Right ventricle myocardium inferior (tissue), 1 donor: Measurements from ENCODE around the gene PPP1R37. TPM values are rescaled to one million over a fixed set of nuclear protein-coding genes. Genes with fewer than 3 reads are reported as not detected.

ENCODE experiments used
- ATAC-seq: fragments of 200-7000 bp; cut with Tn5 transposase; one replicate; pipeline ENCODE4 v1.9.1; 2020; ENCODE audit warnings: mild to moderate bottlenecking, moderate library complexity
- DNase-seq: peaks from one replicate; pipeline ENCODE4 v3.0.0; 2021; ENCODE audit errors: missing footprints
- intact Hi-C: fragments of 100-400 bp; cut with DNase I; formaldehyde crosslinking; loops from one replicate; pipeline ENCODE4 v1.11.0; 2022
- total RNA-seq: library from RNA; stranded (reverse); fragmentation: NEBNext Ultra II Directional; extraction: Animal tissue kit (Norgen Biotek cat#: 25700); gene quantifications from one replicate; pipeline ENCODE4 v1.2.1, GENCODE V29; 2021
- donor health status: DM: no; HTN: yes; CAD: no; lungs with severe emphysema.

Gene PPP1R37
- total RNA-seq, 1 donor from 2014 or later: 15.1 TPM

DNA sequence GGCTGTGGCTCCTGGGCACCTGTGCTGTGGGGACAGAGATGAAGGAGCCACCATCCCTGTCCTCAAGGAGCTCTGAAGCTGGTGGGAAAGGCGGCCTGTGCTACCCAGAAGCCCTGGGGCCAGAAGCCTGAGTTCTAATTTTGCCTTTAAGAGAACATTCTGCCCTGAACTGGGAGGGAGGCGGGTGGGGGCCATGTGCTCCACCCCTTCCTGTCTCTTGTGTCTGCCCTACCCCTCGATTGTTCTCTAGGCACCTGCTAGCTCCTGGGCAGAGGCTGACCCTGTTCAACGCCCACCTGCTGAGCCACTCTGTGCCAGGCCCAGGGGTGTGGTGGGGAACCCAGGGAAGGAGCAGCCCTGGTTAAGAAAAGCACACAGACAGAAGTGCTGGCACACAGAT lies 79.2 kb downstream of the PPP1R37 start:
- DNase-seq (no peak), ATAC-seq (no peak)
- intact Hi-C loops: no loop called here

DNA sequence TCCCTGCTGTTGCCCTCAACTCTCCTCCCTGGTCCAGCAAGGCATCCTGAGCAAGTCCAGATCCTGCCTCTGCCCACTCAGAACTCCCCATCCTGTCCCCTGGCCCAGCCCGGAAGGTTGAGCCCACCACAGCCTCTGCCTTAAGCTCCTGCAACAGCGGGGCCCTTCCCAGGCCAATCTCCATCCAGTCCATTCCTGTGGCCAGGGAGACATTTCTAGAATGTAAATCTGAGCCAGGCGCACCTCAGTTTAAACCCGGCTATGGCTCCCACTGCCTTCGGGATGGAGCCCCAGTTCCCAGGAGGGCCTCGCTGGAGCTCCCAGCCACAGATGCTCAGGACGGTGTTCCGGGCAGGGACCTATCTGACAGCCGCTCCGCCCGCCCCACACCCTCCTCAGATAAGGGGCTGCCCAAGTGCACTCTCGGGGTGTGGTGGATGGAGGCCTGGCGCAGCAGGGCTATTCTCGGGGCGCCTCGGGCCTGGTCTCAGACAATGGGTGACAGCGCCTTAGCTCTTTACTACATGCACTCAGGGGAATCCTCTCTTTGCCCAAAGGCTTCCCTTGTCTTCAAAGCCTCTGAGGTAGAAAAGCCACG lies 79.7 kb downstream of the PPP1R37 start:
- ATAC-seq (no peak), DNase-seq (no peak)
- intact Hi-C loops: no loop called here

DNA sequence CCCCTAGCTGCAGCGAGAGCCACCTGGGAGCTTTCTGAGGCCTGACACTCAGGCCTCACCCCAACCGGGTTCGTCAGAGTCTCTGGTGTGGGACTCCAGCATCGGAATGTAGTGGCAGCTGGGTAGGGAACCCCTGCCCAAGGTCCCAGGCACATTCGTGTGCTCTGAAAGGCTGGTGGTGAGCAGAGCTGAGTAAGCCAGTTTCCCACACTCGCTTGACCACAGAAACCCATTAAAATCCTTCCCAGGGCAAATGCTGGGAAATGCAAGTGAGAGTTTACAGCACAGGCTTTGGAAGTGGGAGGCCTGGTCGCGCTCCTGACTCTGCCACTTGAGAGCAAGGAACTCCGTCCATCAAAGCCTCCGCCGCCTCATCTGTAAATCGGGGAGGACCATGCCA lies 80.8 kb downstream of the PPP1R37 start:
- ATAC-seq: no peak
- no peak for DNase-seq
- intact Hi-C loops: no loop called here

DNA sequence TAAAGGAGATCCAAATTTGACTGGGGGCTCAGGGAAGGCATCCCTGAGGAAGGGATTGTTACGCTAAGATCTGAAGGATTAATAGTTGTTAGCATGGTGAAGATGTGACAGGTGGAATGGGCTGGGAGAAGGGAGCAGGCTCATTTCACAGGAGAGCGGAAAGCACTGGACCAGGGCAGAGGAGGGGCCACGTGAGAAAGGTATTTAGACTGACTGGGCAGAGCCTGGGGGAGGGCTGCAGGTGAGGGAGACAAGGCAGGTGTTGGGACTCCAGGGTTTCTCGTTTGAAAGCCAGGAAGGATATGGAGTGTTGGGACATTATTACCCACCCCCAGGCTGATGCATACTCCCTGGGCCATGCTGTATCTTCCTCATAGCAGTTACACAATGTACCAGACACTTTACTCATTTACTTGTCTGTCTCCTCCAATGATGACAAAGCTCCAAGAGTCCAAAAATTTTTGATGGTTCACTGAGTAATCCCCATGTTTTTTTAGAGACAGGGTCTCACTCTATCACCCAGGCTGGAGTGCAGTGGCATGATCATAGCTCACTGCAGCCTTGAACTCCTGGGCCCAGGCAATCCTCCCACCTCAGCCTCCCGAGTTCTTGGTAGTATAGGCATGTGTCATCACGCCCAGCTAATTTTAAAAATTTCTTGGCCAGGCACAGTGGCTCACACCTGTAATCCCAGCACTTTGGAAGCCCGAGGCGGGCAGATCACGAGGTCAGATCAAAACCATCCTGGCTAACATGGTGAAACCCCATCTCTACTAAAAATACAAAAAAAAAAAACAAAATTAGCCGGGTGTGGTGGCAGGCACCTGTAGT lies 82.8 kb downstream of the PPP1R37 start:
- intact Hi-C loops: loop anchor here (5.0 kb wide), 1 partner anchor 83 kb away; the partner anchor contains the start of gene PPP1R37
- no peak for ATAC-seq
- no peak for DNase-seq

DNA sequence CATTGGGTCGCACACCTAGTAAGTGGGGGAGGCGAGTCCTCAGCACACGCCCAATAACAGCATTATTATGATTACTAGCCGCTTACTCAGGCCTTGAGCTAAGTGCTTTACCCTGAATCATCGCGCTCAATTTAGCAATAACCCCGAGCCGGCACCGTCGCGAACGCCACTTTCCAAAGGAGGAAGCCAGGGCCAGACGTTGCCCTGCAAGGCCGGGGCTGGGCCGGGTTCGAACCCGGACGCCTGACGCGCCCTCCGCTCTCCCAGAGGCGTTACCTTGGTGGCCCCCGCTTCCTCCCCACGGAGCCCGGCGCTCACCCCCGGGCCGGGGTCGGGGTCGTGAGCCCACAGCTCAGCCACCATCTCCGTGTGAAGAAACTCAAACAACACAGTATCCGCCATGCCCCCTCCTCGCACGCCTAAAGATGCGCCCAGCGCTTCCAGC lies 84.9 kb downstream of the PPP1R37 start, which contains the start of gene TRAPPC6A:
Gene TRAPPC6A, minus strand, starts transcription at position 421 of the 445 bp plus-strand sequence. Its CDS starts 19 bp downstream, at position 402.
- no peak for DNase-seq
- no peak for ATAC-seq
- intact Hi-C loops: loop anchor here (5.0 kb wide), 1 partner anchor 86 kb away; the partner anchor contains the start of gene PPP1R37

DNA sequence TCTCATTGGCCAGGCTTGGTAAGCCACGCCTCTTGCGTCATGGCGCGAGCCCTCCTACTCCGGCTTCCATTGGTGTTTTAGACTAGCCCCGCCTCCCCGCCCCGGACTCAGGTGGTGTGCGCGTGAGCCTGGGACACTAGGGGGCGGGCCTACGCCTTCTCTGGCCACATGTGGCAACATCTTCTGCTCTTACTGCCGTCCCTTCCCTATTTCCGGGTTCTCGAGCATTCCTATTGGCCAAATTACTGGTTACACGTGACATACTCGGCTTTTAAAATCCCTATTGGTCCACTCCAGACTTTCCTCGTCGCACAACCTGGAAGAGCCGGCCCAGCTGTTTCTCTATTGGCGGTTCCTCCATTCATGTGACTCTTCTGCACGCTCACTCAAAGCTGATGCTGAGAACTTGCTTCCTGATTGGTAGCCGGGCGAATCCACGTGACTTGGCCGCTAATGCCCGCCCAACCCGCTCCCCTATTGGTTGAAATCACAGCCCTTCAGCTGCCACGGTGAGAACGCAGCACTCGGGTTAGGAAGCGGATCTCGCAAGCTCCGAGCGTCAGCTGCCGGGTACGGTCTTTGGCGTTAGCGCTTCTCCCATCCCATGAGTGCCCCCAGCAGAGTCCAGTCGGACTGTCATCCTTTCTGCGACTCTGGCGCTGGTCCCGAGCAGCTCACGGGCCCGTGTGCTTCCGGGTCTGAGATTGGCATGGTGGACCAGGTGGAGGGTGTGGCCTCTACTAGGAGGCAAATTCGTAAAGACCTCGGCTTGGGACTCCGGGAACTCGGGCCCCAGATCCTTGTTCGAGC lies 85.5 kb downstream of the PPP1R37 start, which contains the start of gene BLOC1S3:
Gene BLOC1S3, plus strand, starts transcription at position 523 of the 810 bp plus-strand sequence. CDS start 513 bp downstream, outside the sequence.
- DNase-seq: peak; percentile 100
- intact Hi-C loops: loop anchor here (5.0 kb wide), 1 partner anchor 86 kb away; the partner anchor contains the start of gene PPP1R37
- peak; percentile 99 for ATAC-seq

DNA sequence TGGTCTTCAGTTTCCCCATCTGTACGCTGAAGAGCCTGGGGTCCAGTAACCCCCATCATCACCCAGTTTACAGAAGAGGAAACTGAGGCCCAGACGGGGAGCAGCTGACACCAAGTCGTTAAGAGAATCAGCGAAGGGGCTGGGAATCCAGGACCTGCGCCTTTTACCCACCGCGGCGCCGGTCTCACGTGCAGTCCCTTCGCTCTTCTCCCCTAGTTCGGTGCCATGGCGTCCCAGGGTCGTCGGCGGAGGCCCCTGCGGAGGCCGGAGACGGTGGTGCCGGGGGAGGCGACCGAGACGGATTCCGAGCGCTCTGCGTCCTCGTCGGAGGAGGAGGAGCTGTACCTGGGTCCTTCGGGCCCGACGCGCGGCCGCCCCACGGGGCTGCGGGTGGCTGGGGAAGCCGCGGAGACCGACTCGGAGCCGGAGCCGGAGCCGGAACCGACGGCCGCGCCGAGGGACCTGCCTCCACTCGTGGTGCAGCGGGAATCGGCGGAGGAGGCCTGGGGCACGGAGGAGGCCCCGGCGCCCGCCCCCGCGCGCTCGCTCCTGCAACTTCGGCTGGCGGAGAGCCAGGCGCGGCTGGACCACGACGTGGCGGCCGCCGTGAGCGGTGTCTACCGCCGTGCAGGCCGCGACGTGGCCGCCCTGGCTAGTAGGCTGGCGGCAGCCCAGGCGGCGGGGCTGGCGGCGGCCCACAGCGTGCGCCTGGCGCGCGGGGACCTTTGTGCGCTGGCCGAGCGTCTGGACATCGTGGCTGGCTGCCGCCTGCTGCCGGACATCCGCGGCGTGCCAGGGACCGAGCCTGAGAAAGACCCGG lies 86.3 kb downstream of the PPP1R37 start:
- intact Hi-C loops: loop anchor here (5.0 kb wide), 1 partner anchor 87 kb away; the partner anchor contains the start of gene PPP1R37
- ATAC-seq: no peak
- no peak for DNase-seq

DNA sequence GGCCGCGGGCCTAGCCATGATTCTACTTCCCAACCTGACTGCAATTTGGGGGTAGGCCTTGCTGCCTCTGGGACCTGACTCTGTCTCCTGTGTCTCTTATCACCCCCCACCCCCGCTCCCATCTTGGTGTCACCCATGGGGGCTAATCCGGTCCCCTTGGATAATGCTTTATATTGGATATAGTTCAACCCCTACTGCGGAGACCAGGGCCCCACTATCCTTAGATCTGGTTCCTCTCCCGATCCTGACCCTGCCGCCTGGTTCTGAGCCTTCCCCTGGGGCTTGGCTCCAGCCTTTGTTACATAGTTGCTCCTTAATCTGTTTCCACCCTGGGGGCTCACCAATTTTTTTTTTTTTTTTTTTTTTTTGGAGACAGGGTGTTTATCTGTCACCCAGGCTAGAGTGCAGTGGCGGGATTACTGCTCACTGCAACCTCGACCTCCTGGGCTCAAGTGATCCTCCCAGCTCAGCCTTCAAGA lies 87.0 kb downstream of the PPP1R37 start:
- ATAC-seq (no peak), DNase-seq (no peak)
- intact Hi-C loops: loop anchor here (5.0 kb wide), 1 partner anchor 88 kb away; the partner anchor contains the start of gene PPP1R37

DNA sequence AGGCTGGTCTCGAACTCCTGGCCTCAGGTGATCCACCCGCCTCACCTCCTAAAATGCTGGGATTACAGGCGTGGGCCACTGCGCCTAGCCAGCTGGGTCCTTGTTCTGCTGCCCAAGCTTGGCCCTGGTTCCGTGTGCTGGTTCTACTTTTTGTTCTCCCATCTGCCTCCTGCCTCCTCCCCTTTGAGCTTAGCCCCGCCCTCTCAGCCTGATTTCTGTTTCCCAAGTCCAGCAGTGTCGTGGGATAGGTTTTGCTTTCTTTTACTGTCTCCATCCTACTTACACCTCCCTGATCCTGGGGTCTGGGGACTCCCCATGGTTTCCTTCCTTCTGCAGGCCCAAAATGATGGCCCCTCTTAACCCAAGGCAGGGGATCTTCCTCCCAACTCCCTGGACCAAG lies 88.0 kb downstream of the PPP1R37 start:
- intact Hi-C loops: no loop called here
- peak; percentile 37 for DNase-seq
- no peak for ATAC-seq

DNA sequence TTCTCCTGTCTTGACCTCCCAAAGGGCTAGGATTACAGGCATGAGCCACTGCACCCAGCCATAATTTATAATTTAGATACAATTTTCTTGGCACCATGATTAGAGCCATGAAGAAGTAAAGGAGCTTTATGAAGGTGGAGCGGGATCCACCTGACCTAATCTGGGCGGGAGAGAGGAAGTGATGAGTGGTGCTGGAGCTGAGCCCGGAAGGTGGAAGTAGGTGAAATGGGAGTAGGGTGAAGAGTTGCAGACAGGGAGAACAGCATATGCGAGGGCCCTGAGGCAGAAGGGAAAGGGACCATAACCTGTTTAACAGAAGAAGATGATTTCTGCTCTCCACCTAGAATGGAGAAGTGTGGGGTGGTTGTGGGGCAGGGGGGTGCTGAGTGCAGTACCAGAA lies 89.8 kb downstream of the PPP1R37 start:
- no peak for ATAC-seq
- intact Hi-C loops: no loop called here
- peak; percentile 37 for DNase-seq

DNA sequence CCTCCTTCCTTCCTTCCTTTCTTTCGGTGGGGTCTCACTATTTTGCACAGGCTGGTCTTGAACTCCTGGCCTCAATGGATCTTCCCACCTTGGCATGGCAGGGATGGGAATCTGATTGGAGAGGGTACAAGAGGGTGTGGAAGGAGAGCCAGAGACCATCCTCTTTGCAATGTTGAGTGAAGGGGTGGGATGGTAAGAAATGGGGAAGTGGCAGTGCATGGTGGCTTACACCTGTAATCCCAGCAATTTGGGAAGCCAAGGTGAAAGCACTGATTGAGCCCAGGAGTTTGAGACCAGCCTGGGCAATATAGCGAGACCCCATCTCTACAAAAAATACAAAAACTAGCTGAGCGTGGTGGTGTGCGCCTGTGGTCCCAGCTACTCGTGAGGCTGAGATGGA lies 91.1 kb downstream of the PPP1R37 start:
- intact Hi-C loops: no loop called here
- ATAC-seq: no peak
- DNase-seq: no peak

DNA sequence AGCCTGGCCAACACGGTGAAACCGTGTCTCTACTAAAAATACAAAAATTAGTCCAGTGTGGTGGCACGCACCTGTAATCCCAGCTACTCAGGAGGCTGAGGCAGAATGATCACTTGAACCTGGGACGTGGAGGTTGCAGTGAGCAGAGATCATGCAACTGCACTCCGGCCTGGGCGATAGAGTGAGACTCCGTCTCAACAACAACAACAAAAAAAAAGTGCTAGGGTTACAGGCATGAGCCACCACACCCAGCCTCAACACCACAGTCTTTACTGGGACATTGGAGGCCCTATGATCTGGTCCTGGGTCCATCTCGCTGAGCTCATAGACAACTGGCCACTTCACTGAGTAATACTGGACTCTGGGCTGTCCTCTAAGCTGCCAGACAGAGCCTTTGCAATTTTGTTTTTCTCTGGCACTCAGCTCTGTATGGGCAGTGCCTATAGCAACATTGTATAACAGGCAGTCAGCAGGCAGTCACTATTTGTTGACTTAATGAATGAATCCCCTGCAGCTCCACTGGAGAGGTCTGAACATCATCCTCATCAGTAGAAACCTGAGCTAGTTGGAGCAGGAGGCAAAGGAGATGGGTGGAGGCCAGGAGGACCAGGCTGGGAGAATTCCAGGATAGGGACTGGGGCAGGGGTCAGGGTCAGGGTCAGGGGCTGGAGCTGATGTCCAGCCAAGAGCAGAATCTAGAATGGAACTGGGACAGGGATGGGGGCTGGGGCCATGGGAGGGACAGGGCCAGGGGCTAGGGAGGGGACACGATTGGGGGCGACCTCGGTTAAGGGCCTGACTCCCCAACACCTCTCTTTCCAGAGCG lies 93.7 kb downstream of the PPP1R37 start:
- ATAC-seq: no peak
- intact Hi-C loops: no loop called here

DNA sequence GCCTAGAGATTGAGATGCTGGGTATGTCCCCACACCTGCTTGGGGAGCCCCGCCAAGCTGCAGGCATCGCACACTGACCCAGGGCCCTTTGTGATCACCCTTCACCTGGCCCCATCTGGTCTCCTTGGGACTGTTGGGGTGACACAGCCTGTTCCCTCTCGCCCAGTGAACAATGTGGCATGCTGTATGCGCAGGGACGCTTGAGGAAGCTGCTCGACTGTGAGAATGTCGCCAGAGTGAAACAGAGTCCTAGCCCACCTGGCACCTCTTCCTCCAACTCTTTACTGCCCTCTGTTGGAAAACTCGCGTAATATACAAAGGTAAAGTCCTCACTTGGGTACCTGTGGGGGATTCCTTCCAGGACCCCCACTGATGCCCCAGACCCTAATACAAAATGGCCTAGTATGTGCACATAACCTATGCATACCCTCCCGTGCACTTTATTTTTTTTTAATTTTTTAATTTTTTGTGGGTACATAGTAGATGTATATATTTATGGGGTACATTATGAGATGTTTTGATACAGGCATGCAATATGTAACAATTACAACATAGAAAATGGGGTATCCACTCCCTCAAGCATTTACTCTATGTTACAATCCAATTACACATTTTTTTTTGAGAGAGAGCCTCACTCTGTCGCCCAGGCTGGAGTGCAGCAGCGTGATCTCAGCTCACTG lies 94.6 kb downstream of the PPP1R37 start:
- DNase-seq (peak; percentile 4), ATAC-seq (no peak)
- intact Hi-C loops: no loop called here

More for the DNA sequence above, 93.7 kb downstream of the PPP1R37 start:
- DNase-seq: peak; percentile 13

DNA sequence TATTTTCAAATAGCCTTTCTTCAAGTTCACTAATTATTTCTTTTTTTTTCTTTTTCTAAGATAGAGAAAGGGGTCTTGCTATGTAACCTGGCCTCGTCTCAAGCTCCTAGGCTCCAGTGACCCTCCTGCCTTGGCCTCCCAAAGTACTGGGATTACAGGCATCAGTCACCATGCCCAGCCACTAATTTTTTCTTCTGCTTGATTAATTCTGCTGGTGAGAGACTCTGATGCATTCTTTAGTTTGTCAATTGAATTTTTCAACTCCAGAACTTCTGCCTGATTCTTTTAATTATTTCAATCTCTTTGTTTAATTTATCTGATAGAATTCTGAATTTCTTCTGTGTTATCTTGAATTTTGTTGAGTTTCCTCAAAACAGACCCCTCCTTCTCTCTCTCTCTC lies 97.0 kb downstream of the PPP1R37 start:
- ATAC-seq: no peak
- intact Hi-C loops: no loop called here
- peak; percentile 13 for DNase-seq

DNA sequence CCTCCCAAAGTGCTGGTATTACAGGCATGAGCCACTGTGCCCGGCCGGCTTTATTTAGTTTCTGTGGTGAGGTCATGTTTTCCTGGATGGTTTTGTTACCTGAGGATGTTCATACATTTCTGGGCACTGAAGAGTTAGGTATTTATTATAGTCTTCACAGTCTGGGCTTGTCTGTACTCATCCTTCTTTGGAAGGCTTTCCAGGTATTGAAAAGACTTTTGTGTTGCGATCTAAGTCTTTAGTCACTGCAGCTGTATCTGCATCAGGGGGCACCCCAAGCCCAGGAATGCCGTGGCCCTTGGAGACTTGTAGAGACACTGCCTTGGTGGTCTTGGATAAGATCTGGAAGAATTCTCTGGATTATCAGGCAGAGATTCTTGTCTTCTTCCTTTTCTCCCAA lies 98.4 kb downstream of the PPP1R37 start:
- no peak for ATAC-seq
- peak; percentile 30 for DNase-seq
- intact Hi-C loops: no loop called here

DNA sequence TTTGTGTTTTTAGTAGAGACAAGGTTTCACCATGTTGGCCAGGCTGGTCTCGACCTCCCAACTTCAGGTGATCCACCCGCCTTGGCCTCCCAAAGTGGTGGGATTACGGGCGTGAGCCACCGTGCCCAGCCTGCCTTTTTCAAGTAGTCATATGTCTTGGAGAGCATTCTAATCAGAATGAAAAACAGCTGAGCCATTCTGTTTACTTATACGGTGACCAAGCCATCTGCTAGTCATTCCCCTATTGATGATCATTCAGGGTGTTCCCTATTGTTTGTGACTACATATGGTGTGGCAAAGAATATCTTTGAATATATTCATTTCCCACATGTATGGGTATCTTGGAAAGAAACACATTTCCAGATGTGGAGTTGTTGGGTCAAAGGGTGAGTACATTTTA lies 102.8 kb downstream of the PPP1R37 start:
- no peak for DNase-seq
- intact Hi-C loops: no loop called here
- ATAC-seq: no peak
